Measurements from ENCODE around the gene NDUFV2.
"Not testable (repeated sequence)": the region's sequence is repeated elsewhere in the genome, so short reads cannot be mapped to it uniquely, and the experiment has no call there.

The NDUFV2 gene

GRCh38 chr18:9102508-9103375, at the start of gene NDUFV2:
NDUFV2 (plus strand) TSS chr18:9102699; CDS start chr18:9102744, 45 bp downstream.
- DNase-seq (ENCODE audit: low read depth in 2 of 2), result peak; percentile 96 to 98

GRCh38 chr18:9053814-9054213, 48.7 kb upstream of the NDUFV2 start:
- DNase-seq (ENCODE audit: low read depth in 2 of 2), result no peak

GRCh38 chr18:9055185-9055584, 47.3 kb upstream of the NDUFV2 start:
- no peak for DNase-seq (ENCODE audit: low read depth in 2 of 2)

- DNase-seq (ENCODE audit: low read depth in 2 of 2), result no peak
Observed at GRCh38 chr18:9055626-9056025, 46.9 kb upstream of the NDUFV2 start.

- DNase-seq (ENCODE audit: low read depth in 2 of 2), result no peak
Observed at GRCh38 chr18:9057646-9058045, 44.9 kb upstream of the NDUFV2 start.

GRCh38 chr18:9058406-9058805, 44.1 kb upstream of the NDUFV2 start:
- DNase-seq (ENCODE audit: low read depth in 2 of 2), result no peak

GRCh38 chr18:9062418-9062751, 40.1 kb upstream of the NDUFV2 start:
- DNase-seq (ENCODE audit: low read depth in 2 of 2), result no peak

- no peak for DNase-seq (ENCODE audit: low read depth in 2 of 2)
Observed at GRCh38 chr18:9065864-9066263, 36.6 kb upstream of the NDUFV2 start.

GRCh38 chr18:9066358-9066757, 36.1 kb upstream of the NDUFV2 start:
- DNase-seq (ENCODE audit: low read depth in 2 of 2), result no peak

GRCh38 chr18:9066817-9067306, 35.6 kb upstream of the NDUFV2 start:
- no peak for DNase-seq (ENCODE audit: low read depth in 2 of 2)

- no peak for DNase-seq (ENCODE audit: low read depth in 2 of 2)
Observed at GRCh38 chr18:9067823-9068222, 34.7 kb upstream of the NDUFV2 start.

- no peak for DNase-seq (ENCODE audit: low read depth in 2 of 2)
Observed at GRCh38 chr18:9068346-9068745, 34.2 kb upstream of the NDUFV2 start.

GRCh38 chr18:9069601-9070000, 32.9 kb upstream of the NDUFV2 start:
- no peak for DNase-seq (ENCODE audit: low read depth in 2 of 2)

GRCh38 chr18:9070212-9070611, 32.3 kb upstream of the NDUFV2 start:
- DNase-seq (ENCODE audit: low read depth in 2 of 2), result no peak

- DNase-seq (ENCODE audit: low read depth in 2 of 2), result no peak
Observed at GRCh38 chr18:9079818-9080528, 22.5 kb upstream of the NDUFV2 start.

GRCh38 chr18:9081940-9082339, 20.6 kb upstream of the NDUFV2 start:
- peak in 1 of 2 donors; percentile 17 for DNase-seq (ENCODE audit: low read depth in 2 of 2)

- peak; percentile 19 to 42 for DNase-seq (ENCODE audit: low read depth in 2 of 2)
Observed at GRCh38 chr18:9082711-9083510, 19.6 kb upstream of the NDUFV2 start.

GRCh38 chr18:9086015-9086414, 16.5 kb upstream of the NDUFV2 start:
- DNase-seq (ENCODE audit: low read depth in 2 of 2), result no peak

- DNase-seq (ENCODE audit: low read depth in 2 of 2), result no peak
Observed at GRCh38 chr18:9086624-9087023, 15.9 kb upstream of the NDUFV2 start.

GRCh38 chr18:9087144-9087543, 15.4 kb upstream of the NDUFV2 start:
- DNase-seq (ENCODE audit: low read depth in 2 of 2), result no peak

GRCh38 chr18:9088252-9088651, 14.2 kb upstream of the NDUFV2 start:
- no peak for DNase-seq (ENCODE audit: low read depth in 2 of 2)

- not testable (repeated sequence) for DNase-seq (ENCODE audit: low read depth in 2 of 2)
Observed at GRCh38 chr18:9088727-9089126, 13.8 kb upstream of the NDUFV2 start.

Measured in activated CD4-positive, alpha-beta T cell treated with anti-CD3 and anti-CD28 coated beads for 24 hours (primary cell).